Stomach smooth muscle (tissue), 2 donors: ENCODE results near the gene SSPN.

Source experiments
- H3K27ac ChIP-seq: one replicate; pipeline ENCODE4 v1.7.0; 2013; ENCODE audit warnings: mild to moderate bottlenecking, low read length, inconsistent platforms
- H3K27me3 ChIP-seq, 2 donors: one replicate each; pipeline ENCODE4 v1.7.0; 2013; ENCODE audit warnings: low read length in 2 of 2; ENCODE audit not compliant: insufficient read depth in 2 of 2, control insufficient read depth in 1 of 2
- H3K36me3 ChIP-seq, 2 donors: one replicate each; pipeline ENCODE4 v1.7.0; 2013; ENCODE audit warnings: low read length in 2 of 2; ENCODE audit not compliant: control insufficient read depth in 2 of 2, insufficient read depth in 2 of 2
- H3K4me1 ChIP-seq: one replicate; pipeline ENCODE4 v1.7.0; 2013; ENCODE audit warnings: low read length; ENCODE audit not compliant: control insufficient read depth, insufficient read depth
- H3K4me3 ChIP-seq, 2 donors: one replicate each; pipeline ENCODE4 v1.7.0; 2013; ENCODE audit warnings: low read length in 2 of 2
- H3K9ac ChIP-seq, 2 donors: one replicate each; pipeline ENCODE4 v1.7.0; 2013; ENCODE audit warnings: low read length in 2 of 2, mild to moderate bottlenecking in 1 of 2
- H3K9me3 ChIP-seq, 2 donors: one replicate each; pipeline ENCODE4 v1.7.0; 2013; ENCODE audit warnings: low read length in 2 of 2; ENCODE audit not compliant: control insufficient read depth in 2 of 2
- donor health status: healthy.
- donor health status: Pancreatic carcinoma.

SSPN gene, protein sequence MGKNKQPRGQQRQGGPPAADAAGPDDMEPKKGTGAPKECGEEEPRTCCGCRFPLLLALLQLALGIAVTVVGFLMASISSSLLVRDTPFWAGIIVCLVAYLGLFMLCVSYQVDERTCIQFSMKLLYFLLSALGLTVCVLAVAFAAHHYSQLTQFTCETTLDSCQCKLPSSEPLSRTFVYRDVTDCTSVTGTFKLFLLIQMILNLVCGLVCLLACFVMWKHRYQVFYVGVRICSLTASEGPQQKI

DNA sequence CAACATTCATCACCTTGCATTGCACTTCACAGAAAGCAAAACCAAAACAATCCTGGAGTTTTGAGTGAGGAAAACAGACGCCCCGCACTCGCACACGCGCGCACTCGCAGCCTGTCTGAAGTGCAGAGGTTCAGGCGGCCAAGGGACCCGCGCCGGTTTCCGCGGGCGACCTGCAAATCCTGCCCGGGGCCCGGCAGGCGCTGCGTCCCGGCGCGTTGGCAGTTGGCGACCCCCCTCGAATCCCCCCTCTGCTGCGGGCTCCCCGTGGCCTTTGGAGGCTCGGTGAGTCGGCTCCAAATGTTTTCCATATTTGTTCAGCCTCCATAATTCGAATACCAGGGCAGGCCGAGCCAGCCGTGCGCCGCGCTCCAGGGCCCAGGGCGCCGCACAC is at the start of gene SSPN:
SSPN (plus strand) TSS at position 324 of the 391 bp plus-strand sequence. CDS start 100 bp downstream, outside the sequence.
- Histone ChIP-seq H3K9ac (peak within 1 kb of the TSS; percentile 83 to 84), H3K4me1 (peaks cover 18% of the 10 kb centered on the region), H3K9me3 (no peaks in the 10 kb centered on the region), H3K27ac (peak within 1 kb of the TSS; percentile 85), H3K4me3 (peak within 1 kb of the TSS; percentile 81 to 94), H3K27me3 (no peaks in the 10 kb centered on the region), H3K36me3 (no peaks in the 10 kb centered on the region)

DNA sequence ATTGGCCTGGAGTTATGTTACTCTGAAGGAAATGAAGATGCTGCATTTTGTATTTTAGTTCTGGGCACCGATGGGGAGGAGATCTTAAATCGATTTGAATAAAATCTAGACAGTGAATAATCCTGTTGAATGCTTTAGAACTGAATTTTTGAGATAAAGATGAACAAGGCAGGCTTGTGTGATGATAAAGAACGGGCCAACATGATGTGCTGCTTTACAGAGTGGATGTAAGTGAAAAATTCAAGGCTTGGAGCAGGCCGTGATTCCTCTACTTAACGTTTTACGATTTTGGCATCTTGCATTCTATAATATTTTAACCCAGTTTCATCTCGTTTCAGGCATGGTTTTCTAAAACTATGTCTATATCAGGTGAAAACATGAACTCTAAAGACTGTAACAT is 47.1 kb upstream of the SSPN start:
- Histone ChIP-seq H3K4me1 (peaks cover 7% of the 10 kb centered on the region), H3K36me3 (no peaks in the 10 kb centered on the region), H3K9ac (no peak overlapping the region), H3K4me3 (no peak overlapping the region), H3K27ac (no peak overlapping the region), H3K9me3 (no peaks in the 10 kb centered on the region), H3K27me3 (peaks cover 0 to 5% of the 10 kb centered on the region in 2 donors)

DNA sequence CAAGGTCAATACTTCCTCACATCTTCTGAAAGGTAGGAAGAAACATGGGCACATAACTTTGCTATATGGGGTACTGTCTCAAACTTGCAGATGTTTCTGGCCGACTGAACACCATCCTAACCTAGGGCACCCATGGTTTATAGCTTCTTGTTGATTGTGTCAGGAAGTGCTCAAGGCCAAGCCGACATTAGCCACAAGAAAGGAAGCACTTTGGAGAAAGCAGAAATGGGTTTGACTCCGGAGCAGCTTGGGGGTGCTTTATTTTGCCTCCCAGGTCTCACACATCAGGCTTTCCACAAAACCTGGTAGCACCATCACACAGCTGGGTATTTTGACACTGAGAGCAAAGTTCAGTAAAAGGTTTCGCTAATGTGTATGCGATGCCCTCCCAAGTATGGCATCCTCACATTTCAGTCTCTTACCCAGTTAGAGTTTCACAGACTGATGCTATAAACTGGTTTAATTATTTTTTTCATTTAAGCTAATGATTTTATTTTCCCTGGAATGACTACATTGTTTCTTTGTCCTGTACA is 45.3 kb upstream of the SSPN start:
- no peaks in the 10 kb centered on the region for H3K9me3 ChIP-seq
- no peak overlapping the region for H3K9ac ChIP-seq
- H3K36me3 ChIP-seq, result no peaks in the 10 kb centered on the region
- no peak overlapping the region for H3K27ac ChIP-seq
- H3K27me3 ChIP-seq, result peaks cover 0 to 3% of the 10 kb centered on the region in 2 donors
- peaks cover 13% of the 10 kb centered on the region for H3K4me1 ChIP-seq
- H3K4me3 ChIP-seq, result no peak overlapping the region

- Histone ChIP-seq H3K27ac (no peak overlapping the region), H3K27me3 (peaks cover 0 to 2% of the 10 kb centered on the region in 2 donors), H3K4me3 (no peak overlapping the region), H3K4me1 (peaks cover 13% of the 10 kb centered on the region), H3K9ac (no peak overlapping the region), H3K36me3 (no peaks in the 10 kb centered on the region), H3K9me3 (no peaks in the 10 kb centered on the region)
Observed at GRCh38 chr12:26150736-26151450, 44.5 kb upstream of the SSPN start.

GRCh38 chr12:26152507-26153102 is 42.8 kb upstream of the SSPN start:
- Histone ChIP-seq H3K4me1 (peaks cover 13% of the 10 kb centered on the region), H3K9me3 (no peaks in the 10 kb centered on the region), H3K36me3 (no peaks in the 10 kb centered on the region), H3K4me3 (no peak overlapping the region), H3K27me3 (no peaks in the 10 kb centered on the region), H3K9ac (no peak overlapping the region), H3K27ac (no peak overlapping the region)

DNA sequence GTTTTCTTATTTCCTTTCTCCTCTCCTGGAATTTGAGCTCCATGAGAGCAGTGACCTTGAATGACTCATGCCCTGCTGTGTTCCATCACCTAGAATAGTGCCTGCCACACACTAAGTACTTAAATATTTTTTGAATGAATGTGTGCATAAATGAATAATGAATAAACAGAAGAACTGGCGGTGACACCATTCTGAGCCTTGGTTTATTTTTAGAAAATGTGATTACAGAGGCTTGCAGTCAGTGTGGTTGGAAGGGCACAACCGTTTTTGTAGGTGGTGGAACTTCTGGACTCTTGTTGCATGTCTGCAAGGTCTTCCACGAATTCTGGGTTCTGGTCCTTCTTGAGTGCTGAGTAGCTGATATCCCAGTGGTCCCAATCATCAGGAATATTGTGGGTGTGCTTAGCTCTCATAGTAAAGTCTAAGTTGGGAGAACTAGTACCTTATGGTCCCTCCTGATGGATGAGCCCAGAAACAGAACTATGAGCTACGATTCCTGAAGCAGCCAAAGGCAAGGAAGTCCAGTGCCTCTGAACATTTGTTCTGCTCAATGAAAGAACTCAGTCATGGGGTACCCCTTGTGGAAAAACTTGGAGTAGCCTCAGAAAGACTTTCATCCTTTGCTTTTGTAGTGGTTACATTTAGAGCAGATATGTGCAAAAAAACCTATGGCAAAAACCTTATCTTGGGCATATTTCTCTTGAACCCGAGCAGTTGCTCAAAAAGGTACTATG is 41.8 kb upstream of the SSPN start:
- no peak overlapping the region for H3K4me3 ChIP-seq
- H3K27ac ChIP-seq, result no peak overlapping the region

DNA sequence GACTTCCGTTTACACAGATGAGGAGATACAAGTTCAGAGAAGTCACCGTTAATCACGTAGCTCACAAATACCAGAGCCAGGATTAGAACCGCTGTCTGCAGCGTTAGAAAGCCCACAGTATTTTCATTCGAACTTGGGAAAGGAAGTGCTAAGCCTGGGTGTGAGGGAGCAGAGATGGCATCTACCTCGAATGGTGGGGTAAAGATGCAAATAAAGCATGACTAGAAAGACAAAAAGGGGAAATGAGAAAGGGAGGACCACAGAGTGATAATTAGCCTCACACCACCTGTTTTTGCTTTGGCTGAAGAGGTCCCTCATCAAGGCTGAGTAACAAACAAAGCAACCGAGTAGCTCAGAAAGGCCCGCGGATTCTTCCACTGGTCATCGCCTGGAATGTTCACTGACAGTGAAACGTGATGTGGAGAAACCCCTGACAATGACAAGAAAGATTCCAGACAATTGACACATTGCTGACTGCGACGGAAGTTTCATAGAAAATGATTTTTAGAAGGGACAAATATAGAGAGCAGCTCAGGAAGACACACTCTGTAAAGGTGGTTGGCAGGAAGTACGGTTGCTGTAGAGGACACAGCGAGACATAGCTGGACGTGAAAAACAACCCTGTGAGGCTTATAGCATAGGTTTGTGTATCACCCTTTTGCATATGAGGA is 39.0 kb upstream of the SSPN start:
- H3K9me3 ChIP-seq, result no peaks in the 10 kb centered on the region

More for the DNA sequence above, 41.8 kb upstream of the SSPN start:
- Histone ChIP-seq H3K36me3 (no peaks in the 10 kb centered on the region), H3K9me3 (no peaks in the 10 kb centered on the region), H3K27me3 (no peaks in the 10 kb centered on the region), H3K4me1 (peaks cover 13% of the 10 kb centered on the region), H3K9ac (no peak overlapping the region)

DNA sequence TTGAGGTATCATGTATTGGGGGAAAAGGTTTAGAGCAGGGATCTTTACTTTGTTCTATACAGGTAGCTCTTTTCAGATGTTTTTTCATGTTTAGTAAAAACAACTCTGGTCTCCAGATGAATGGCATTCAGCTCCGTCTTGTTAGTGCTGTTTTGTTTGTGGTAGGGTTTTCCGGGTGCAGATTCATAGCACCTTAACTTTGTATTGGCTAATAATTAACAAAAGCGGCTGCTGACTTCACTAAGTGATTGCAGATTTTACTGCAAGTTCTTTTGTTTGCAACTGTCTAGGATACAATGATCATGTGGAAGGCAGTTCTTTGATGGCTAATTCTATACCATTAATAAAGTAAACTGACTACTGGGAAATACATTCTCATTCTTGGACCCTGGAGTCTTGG is 38.4 kb upstream of the SSPN start:
- no peaks in the 10 kb centered on the region for H3K36me3 ChIP-seq
- no peak overlapping the region for H3K9ac ChIP-seq
- H3K9me3 ChIP-seq, result no peaks in the 10 kb centered on the region
- no peak overlapping the region for H3K27ac ChIP-seq
- peaks cover 5% of the 10 kb centered on the region for H3K4me1 ChIP-seq
- no peak overlapping the region for H3K4me3 ChIP-seq
- H3K27me3 ChIP-seq, result peaks cover 0 to 5% of the 10 kb centered on the region in 2 donors

More for the DNA sequence above, 39.0 kb upstream of the SSPN start:
- Histone ChIP-seq H3K27me3 (peaks cover 0 to 5% of the 10 kb centered on the region in 2 donors), H3K9ac (no peak overlapping the region), H3K4me3 (no peak overlapping the region), H3K4me1 (peaks cover 5% of the 10 kb centered on the region), H3K36me3 (no peaks in the 10 kb centered on the region), H3K27ac (no peak overlapping the region)

DNA sequence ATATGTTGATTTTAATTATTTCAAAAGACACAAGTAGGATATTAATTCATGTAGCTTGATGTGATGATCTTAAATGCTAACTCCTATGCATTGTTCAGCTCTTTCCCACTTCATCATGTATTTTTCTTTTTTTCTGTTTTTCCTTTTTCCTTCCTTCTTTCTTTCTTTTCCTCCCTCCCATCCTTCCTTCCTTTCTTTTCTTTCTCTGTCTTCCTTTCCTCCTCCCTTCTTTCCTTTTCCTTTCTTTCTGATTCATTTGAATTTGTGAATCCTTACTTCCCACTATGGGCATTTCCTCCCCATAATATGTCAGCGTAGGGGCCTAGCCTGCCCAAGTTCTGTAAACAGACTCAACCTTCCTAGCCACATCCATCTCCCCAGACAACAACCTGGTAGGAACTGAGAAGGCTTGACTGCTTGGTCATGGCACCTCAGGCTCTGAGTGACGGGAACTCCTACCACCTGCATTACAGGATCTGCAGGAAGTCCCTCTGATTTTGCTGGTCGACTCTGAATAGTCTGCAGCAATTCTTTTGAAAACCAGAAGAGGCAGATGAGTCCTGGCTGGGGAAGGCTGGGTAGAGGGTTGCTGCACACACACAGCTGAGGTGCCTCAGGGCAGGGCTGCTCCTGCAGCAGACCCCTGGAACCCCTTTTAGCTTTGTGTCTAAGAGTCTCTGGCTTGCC is 37.2 kb upstream of the SSPN start:
- H3K4me3 ChIP-seq, result no peak overlapping the region
- peaks cover 0 to 5% of the 10 kb centered on the region in 2 donors for H3K27me3 ChIP-seq
- H3K27ac ChIP-seq, result no peak overlapping the region
- H3K9ac ChIP-seq, result no peak overlapping the region
- peaks cover 5% of the 10 kb centered on the region for H3K4me1 ChIP-seq
- no peaks in the 10 kb centered on the region for H3K36me3 ChIP-seq
- no peaks in the 10 kb centered on the region for H3K9me3 ChIP-seq
